K562 (cell line): ENCODE results near the gene STYXL1. TPM values are rescaled to one million over a fixed set of nuclear protein-coding genes. Genes with fewer than 3 reads are reported as not detected.

Experiments
- ARID1B ChIP-seq: fragments of 450-650 bp; IDR thresholded peaks from 2 replicates; pipeline ENCODE4 v1.6.1; 2016; ENCODE audit warnings: antibody characterized with exemption, mild to moderate bottlenecking, inconsistent platforms
- HDAC3 ChIP-seq: fragments of 450-650 bp; IDR thresholded peaks from 2 replicates; pipeline ENCODE4 v1.6.1; 2018; ENCODE audit warnings: borderline replicate concordance, mild to moderate bottlenecking, moderate library complexity; ENCODE audit not compliant: partially characterized antibody
- KDM1A ChIP-seq, 2 experiments: fragments of 450-650 bp; IDR thresholded peaks; 2 replicates each; pipeline ENCODE4 v1.6.1; 2016; ENCODE audit warnings: mild to moderate bottlenecking in 2 of 2
- KDM4B ChIP-seq, 2 experiments: fragments of 450-650 bp in 1 of 2; sonication (generic) in 1 of 2; IDR thresholded peaks; 2 replicates each; pipeline ENCODE4 v1.6.1; 2016 to 2017; ENCODE audit warnings: borderline replicate concordance in 2 of 2, antibody characterized with exemption in 1 of 2, low read depth in 1 of 2, mild to moderate bottlenecking in 1 of 2
- MTF1 ChIP-seq: fragments of 250-450 bp; sonication (Bioruptor Pico); IDR thresholded peaks from 2 replicates; pipeline ENCODE4 v1.9.0; 2021; ENCODE audit warnings: moderate library complexity, mild to moderate bottlenecking, inconsistent platforms, borderline replicate concordance
- NBN ChIP-seq: fragments of 450-650 bp; IDR thresholded peaks from 2 replicates; pipeline ENCODE4 v1.6.1; 2016; ENCODE audit warnings: low read depth, mild to moderate bottlenecking
- NCOA2 ChIP-seq, 2 experiments: fragments of 450-650 bp; IDR thresholded peaks; 2 replicates each; pipeline ENCODE4 v1.6.1; 2018; ENCODE audit warnings: mild to moderate bottlenecking in 2 of 2, moderate library complexity in 1 of 2; ENCODE audit not compliant: partially characterized antibody in 2 of 2
- NELFE ChIP-seq: IDR thresholded peaks from 2 replicates; pipeline ENCODE4 v1.6.1; 2011; ENCODE audit warnings: mild to moderate bottlenecking; ENCODE audit not compliant: insufficient read depth, insufficient read length
- SAFB2 ChIP-seq: fragments of 200-400 bp; formaldehyde crosslinking; IDR thresholded peaks from 2 replicates; pipeline ENCODE4 v1.6.1; 2018; ENCODE audit warnings: borderline replicate concordance, low read length, low read depth, moderate library complexity; ENCODE audit not compliant: severe bottlenecking
- TAF15 ChIP-seq: fragments of 200-400 bp; formaldehyde crosslinking; IDR thresholded peaks from 2 replicates; pipeline ENCODE4 v1.6.1; 2017; ENCODE audit warnings: mild to moderate bottlenecking, low read depth, low read length, moderate library complexity
- ZKSCAN1 ChIP-seq: fragments of 150-350 bp; IDR thresholded peaks from 2 replicates; pipeline ENCODE4 v1.6.1; 2016; ENCODE audit warnings: low read depth, low read length
- ZNF23 ChIP-seq: fragments of 250-450 bp; sonication (Bioruptor Pico); IDR thresholded peaks from 2 replicates; pipeline ENCODE4 v1.4.0; 2020; ENCODE audit warnings: mild to moderate bottlenecking
- ZNF253 ChIP-seq: fragments of 250-450 bp; sonication (Bioruptor Pico); conservative IDR thresholded peaks from 2 replicates; pipeline ENCODE4 v1.6.1; 2021; ENCODE audit warnings: mild to moderate bottlenecking
- polyA plus RNA-seq, 8 experiments: library from polyadenylated mRNA; depleted of rRNA in 4 of 8; stranded (reverse) in 5 of 8; unstranded in 3 of 8; fragments of >200 nt; fragmentation: Nextera tagmentation in 2 of 8; fragmentation: Illumina TruSeq in 1 of 8; extraction: Ambion mirVana in 2 of 8; extraction: Trizol in 1 of 8; gene quantifications; 2 replicates each; pipeline versions ENCODE4 v1.2.1 to v1.2.3, GENCODE V29; 2011 to 2014; ENCODE audit warnings: inconsistent platforms in 1 of 8, missing spikeins in 1 of 8
- total RNA-seq, 7 experiments: library from RNA; depleted of rRNA in 6 of 7; stranded (reverse); fragments of >200 nt in 6 of 7; fragmentation: Illumina TruSeq in 2 of 7; extraction: Trizol in 2 of 7; gene quantifications; 2 replicates each; pipeline versions ENCODE4 v1.2.1 to v1.2.3, GENCODE V29; 2011 to 2021; ENCODE audit warnings: low replicate concordance in 1 of 7
- TF ChIP-seq, protein P1 (sequence below): fragments of 150-350 bp; conservative IDR thresholded peaks from 2 replicates; pipeline ENCODE4 v1.6.1; 2014; ENCODE audit warnings: low read length
- TF ChIP-seq, protein P2 (sequence below): fragments of 450-650 bp; formaldehyde crosslinking; IDR thresholded peaks from 2 replicates; pipeline ENCODE4 v1.4.0; 2020; ENCODE audit warnings: mild to moderate bottlenecking, mixed read lengths
- TF ChIP-seq, protein P3 (sequence below), 2 experiments: fragments of 150-350 bp in 1 of 2; IDR thresholded peaks; 2 replicates each; pipeline ENCODE4 v1.6.1; 2012 to 2016; ENCODE audit warnings: low read depth in 2 of 2, low read length in 2 of 2, mild to moderate bottlenecking in 1 of 2, moderate library complexity in 1 of 2

Gene STYXL1
- total and polyA plus RNA-seq, 9 of the 15 experiments (the other 6 are each of a cell fraction or from before 2014, with no cell fraction given), result 36.5 to 97.2 (median 49.9) TPM

DNA sequence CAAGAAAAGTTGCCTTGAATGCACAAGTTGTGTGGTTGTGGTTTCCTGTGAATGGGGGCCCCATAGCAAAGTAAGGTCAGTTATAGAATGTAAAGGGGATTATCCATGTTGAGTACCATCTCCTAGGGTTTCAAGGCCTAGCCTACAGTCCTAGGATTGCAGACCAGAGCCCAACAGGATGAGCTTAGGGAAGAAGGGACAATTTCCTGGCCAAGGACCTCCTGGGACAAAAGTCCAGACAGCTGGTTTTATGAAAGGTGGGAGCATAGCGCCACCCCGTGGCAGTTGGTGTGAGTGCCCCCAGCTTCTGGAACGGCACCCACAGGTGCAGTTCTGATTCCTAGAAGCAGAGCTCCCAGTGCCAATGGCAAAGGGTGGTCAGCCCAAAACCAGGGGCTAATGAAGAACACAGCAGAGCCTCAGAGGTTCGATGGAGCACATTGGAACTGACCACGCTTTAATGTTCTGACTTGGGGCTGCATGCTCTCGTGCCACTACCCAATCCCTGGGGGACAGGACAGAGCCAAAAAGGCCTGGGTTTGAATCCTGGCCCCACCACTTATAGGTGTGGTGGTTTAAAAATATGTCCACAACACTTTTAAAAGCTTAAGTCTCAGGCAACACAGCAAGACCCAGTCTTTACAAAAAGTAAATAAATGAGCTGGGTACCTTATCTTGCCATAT is 27.6 kb downstream of the STYXL1 start (continued):
- TF ChIP-seq, protein P1, sequence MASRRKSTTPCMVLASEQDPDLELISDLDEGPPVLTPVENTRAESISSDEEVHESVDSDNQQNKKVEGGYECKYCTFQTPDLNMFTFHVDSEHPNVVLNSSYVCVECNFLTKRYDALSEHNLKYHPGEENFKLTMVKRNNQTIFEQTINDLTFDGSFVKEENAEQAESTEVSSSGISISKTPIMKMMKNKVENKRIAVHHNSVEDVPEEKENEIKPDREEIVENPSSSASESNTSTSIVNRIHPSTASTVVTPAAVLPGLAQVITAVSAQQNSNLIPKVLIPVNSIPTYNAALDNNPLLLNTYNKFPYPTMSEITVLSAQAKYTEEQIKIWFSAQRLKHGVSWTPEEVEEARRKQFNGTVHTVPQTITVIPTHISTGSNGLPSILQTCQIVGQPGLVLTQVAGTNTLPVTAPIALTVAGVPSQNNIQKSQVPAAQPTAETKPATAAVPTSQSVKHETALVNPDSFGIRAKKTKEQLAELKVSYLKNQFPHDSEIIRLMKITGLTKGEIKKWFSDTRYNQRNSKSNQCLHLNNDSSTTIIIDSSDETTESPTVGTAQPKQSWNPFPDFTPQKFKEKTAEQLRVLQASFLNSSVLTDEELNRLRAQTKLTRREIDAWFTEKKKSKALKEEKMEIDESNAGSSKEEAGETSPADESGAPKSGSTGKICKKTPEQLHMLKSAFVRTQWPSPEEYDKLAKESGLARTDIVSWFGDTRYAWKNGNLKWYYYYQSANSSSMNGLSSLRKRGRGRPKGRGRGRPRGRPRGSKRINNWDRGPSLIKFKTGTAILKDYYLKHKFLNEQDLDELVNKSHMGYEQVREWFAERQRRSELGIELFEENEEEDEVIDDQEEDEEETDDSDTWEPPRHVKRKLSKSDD, result 0 out of 2 replicates have a peak, but pooled peaks have one; percentile 46
- TF ChIP-seq NBN, result no peak
- TF ChIP-seq TAF15, result no peak
- no peak for TF ChIP-seq SAFB2
- TF ChIP-seq ZKSCAN1, result no peak
- no peak for TF ChIP-seq HDAC3
- TF ChIP-seq, protein P2, sequence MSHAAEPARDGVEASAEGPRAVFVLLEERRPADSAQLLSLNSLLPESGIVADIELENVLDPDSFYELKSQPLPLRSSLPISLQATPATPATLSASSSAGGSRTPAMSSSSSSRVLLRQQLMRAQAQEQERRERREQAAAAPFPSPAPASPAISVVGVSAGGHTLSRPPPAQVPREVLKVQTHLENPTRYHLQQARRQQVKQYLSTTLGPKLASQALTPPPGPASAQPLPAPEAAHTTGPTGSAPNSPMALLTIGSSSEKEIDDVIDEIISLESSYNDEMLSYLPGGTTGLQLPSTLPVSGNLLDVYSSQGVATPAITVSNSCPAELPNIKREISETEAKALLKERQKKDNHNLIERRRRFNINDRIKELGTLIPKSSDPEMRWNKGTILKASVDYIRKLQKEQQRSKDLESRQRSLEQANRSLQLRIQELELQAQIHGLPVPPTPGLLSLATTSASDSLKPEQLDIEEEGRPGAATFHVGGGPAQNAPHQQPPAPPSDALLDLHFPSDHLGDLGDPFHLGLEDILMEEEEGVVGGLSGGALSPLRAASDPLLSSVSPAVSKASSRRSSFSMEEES (CRISPR knock-in tag), result no peak
- no peak for TF ChIP-seq ZNF23 (CRISPR knock-in tag)
- no peak for TF ChIP-seq NELFE
- TF ChIP-seq NCOA2 (IDR thresholded peaks at IDR 0.05; ENCODE audit: partially characterized antibody in 2 of 2), result no peak
- TF ChIP-seq ZNF253 (CRISPR knock-in tag), result no peak
- no peak for TF ChIP-seq KDM1A (IDR thresholded peaks at IDR 0.05)
- 0 out of 4 replicates have a peak, but pooled peaks of 1 of the 2 experiments have one; percentile 35 for TF ChIP-seq KDM4B (IDR thresholded peaks at IDR 0.05; ENCODE audit: borderline replicate concordance in 2 of 2, low read depth in 1 of 2)
- TF ChIP-seq, protein P3, sequence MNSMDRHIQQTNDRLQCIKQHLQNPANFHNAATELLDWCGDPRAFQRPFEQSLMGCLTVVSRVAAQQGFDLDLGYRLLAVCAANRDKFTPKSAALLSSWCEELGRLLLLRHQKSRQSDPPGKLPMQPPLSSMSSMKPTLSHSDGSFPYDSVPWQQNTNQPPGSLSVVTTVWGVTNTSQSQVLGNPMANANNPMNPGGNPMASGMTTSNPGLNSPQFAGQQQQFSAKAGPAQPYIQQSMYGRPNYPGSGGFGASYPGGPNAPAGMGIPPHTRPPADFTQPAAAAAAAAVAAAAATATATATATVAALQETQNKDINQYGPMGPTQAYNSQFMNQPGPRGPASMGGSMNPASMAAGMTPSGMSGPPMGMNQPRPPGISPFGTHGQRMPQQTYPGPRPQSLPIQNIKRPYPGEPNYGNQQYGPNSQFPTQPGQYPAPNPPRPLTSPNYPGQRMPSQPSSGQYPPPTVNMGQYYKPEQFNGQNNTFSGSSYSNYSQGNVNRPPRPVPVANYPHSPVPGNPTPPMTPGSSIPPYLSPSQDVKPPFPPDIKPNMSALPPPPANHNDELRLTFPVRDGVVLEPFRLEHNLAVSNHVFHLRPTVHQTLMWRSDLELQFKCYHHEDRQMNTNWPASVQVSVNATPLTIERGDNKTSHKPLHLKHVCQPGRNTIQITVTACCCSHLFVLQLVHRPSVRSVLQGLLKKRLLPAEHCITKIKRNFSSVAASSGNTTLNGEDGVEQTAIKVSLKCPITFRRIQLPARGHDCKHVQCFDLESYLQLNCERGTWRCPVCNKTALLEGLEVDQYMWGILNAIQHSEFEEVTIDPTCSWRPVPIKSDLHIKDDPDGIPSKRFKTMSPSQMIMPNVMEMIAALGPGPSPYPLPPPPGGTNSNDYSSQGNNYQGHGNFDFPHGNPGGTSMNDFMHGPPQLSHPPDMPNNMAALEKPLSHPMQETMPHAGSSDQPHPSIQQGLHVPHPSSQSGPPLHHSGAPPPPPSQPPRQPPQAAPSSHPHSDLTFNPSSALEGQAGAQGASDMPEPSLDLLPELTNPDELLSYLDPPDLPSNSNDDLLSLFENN (IDR thresholded peaks at IDR 0.05; ENCODE audit: low read depth in 2 of 2, low read length in 2 of 2), result no peak
- TF ChIP-seq MTF1 (CRISPR knock-in tag), result no peak
- no peak for TF ChIP-seq ARID1B
